Neural cell (in vitro differentiated cells): ENCODE measurements around the gene CASZ1. TPM values are rescaled to one million over a fixed set of nuclear protein-coding genes. Genes with fewer than 3 reads are reported as not detected.

ENCODE experiments used
- H2AFZ ChIP-seq: fragments of 200-600, 300-800 bp; sonication (generic), shearing (Covaris generic); 2 replicates; pipeline ENCODE4 v1.6.0; 2014; ENCODE audit warnings: low read depth, mild to moderate bottlenecking, antibody characterized with exemption, low read length, moderate library complexity
- H3F3A ChIP-seq: fragments of 200-600 bp; shearing (Covaris generic); 2 replicates; pipeline ENCODE4 v1.6.1; 2016; ENCODE audit warnings: mild to moderate bottlenecking, moderate library complexity, mixed read lengths, antibody characterized with exemption, low read length; ENCODE audit not compliant: insufficient read depth, poor library complexity, severe bottlenecking
- H3K27ac ChIP-seq: fragments of 200-600, 300-800 bp; sonication (generic), shearing (Covaris generic); 2 replicates; pipeline ENCODE4 v1.5.1; 2014; ENCODE audit warnings: mild to moderate bottlenecking, low read length, moderate library complexity
- H3K27me3 ChIP-seq: fragments of 300-800, 200-600 bp; sonication (generic), shearing (Covaris generic); 2 replicates; pipeline ENCODE4 v1.6.0; 2014; ENCODE audit warnings: mild to moderate bottlenecking, low read depth, low read length, moderate library complexity; ENCODE audit not compliant: insufficient read depth
- H3K36me3 ChIP-seq: fragments of 300-800, 200-600 bp; sonication (generic), shearing (Covaris generic); 2 replicates; pipeline ENCODE4 v1.5.1; 2014; ENCODE audit warnings: mild to moderate bottlenecking, antibody characterized with exemption, low read length, moderate library complexity; ENCODE audit not compliant: insufficient read depth
- H3K4me2 ChIP-seq: fragments of 300-800, 200-600 bp; sonication (generic), shearing (Covaris generic); 2 replicates; pipeline ENCODE4 v1.6.0; 2014; ENCODE audit warnings: mild to moderate bottlenecking, low read length
- H3K4me3 ChIP-seq: fragments of 300-800, 200-600 bp; sonication (generic), shearing (Covaris generic); 2 replicates; pipeline ENCODE4 v1.5.1; 2014; ENCODE audit warnings: mild to moderate bottlenecking, low read length, moderate library complexity
- H3K79me2 ChIP-seq: fragments of 200-600 bp; shearing (Covaris generic); replicated peaks from 2 replicates; pipeline ENCODE4 v1.6.0; 2014; ENCODE audit warnings: mild to moderate bottlenecking, low read length, moderate library complexity; ENCODE audit not compliant: insufficient read depth
- H3K9ac ChIP-seq: fragments of 300-800, 200-600 bp; sonication (generic), shearing (Covaris generic); 2 replicates; pipeline ENCODE4 v1.6.1; 2016; ENCODE audit warnings: mild to moderate bottlenecking, low read length, mixed read lengths
- H3K9me2 ChIP-seq: fragments of 200-600 bp; shearing (Covaris generic); 2 replicates; pipeline ENCODE4 v1.6.1; 2016; ENCODE audit warnings: mild to moderate bottlenecking, low read length, mixed read lengths; ENCODE audit not compliant: insufficient read depth
- H3K9me3 ChIP-seq: fragments of 200-600, 300-800 bp; sonication (generic), shearing (Covaris generic); 2 replicates; pipeline ENCODE4 v1.6.1; 2016; ENCODE audit warnings: mild to moderate bottlenecking, mixed run types, low read length, moderate library complexity, mixed read lengths
- H4K20me1 ChIP-seq: fragments of 200-600 bp; shearing (Covaris generic); 2 replicates; pipeline ENCODE4 v1.6.1; 2016; ENCODE audit warnings: mild to moderate bottlenecking, mixed run types; ENCODE audit not compliant: insufficient read depth
- CTCF ChIP-seq: fragments of 450-650 bp; IDR thresholded peaks from 2 replicates; pipeline ENCODE4 v1.5.1; 2014; ENCODE audit warnings: antibody characterized with exemption, mild to moderate bottlenecking, moderate library complexity; ENCODE audit not compliant: poor library complexity, severe bottlenecking
- EP300 ChIP-seq: fragments of 450-650 bp; conservative IDR thresholded peaks from 2 replicates; pipeline ENCODE4 v1.6.1; 2014; ENCODE audit warnings: antibody characterized with exemption, mild to moderate bottlenecking, moderate library complexity; ENCODE audit not compliant: poor library complexity, severe bottlenecking
- EZH2 ChIP-seq: fragments of 200-600, 300-800 bp; shearing (Covaris generic), sonication (generic); IDR thresholded peaks from 2 replicates; pipeline ENCODE4 v1.6.1; 2014; ENCODE audit warnings: antibody characterized with exemption, low read length, borderline replicate concordance, mild to moderate bottlenecking; ENCODE audit not compliant: insufficient read depth, poor library complexity, severe bottlenecking
- MXI1 ChIP-seq: fragments of 450-650 bp; conservative IDR thresholded peaks from 2 replicates; pipeline ENCODE4 v1.6.1; 2014; ENCODE audit warnings: antibody characterized with exemption, mild to moderate bottlenecking; ENCODE audit not compliant: poor library complexity, severe bottlenecking
- POLR2AphosphoS5 ChIP-seq: IDR thresholded peaks from 2 replicates; pipeline ENCODE4 v1.6.1; 2012
- RAD21 ChIP-seq: fragments of 450-650 bp; conservative IDR thresholded peaks from 2 replicates; pipeline ENCODE4 v1.6.1; 2014; ENCODE audit warnings: antibody characterized with exemption, mild to moderate bottlenecking, moderate library complexity
- REST ChIP-seq: IDR thresholded peaks from 2 replicates; pipeline ENCODE4 v1.6.1; 2012; ENCODE audit warnings: borderline replicate concordance
- SMC3 ChIP-seq: fragments of 450-650 bp; conservative IDR thresholded peaks from 2 replicates; pipeline ENCODE4 v1.6.1; 2014; ENCODE audit warnings: antibody characterized with exemption, mild to moderate bottlenecking, moderate library complexity; ENCODE audit not compliant: poor library complexity
- TAF1 ChIP-seq: IDR thresholded peaks from 2 replicates; pipeline ENCODE4 v1.6.1; 2012; ENCODE audit warnings: low read depth
- polyA plus RNA-seq: library from polyadenylated mRNA; depleted of rRNA; stranded (reverse); fragments of >200 nt; gene quantifications from 2 replicates; pipeline ENCODE4 v1.2.3, GENCODE V29; 2014

The CASZ1 gene
- polyA plus RNA-seq, 1 donor from 2014 or later, result 0.27 TPM

GRCh38 chr1:10591010-10591409, 205.4 kb downstream of the CASZ1 start:
- TF ChIP-seq TAF1, result no peak
- TF ChIP-seq MXI1, result no peak
- no peak for TF ChIP-seq CTCF
- no peak for TF ChIP-seq EZH2
- TF ChIP-seq SMC3, result no peak
- no peak for TF ChIP-seq EP300
- TF ChIP-seq POLR2AphosphoS5, result no peak
- TF ChIP-seq RAD21, result no peak
- TF ChIP-seq REST, result no peak
- H3K9me3 ChIP-seq, result no peaks in the 10 kb centered on the region
- H2AFZ ChIP-seq, result no peak overlapping the region
- no peak overlapping the region for H3K9ac ChIP-seq
- H4K20me1 ChIP-seq, result no peaks in the 10 kb centered on the region
- no peak overlapping the region for H3K4me3 ChIP-seq
- H3K9me2 ChIP-seq, result no peaks in the 10 kb centered on the region
- H3K27ac ChIP-seq, result no peak overlapping the region
- H3K79me2 ChIP-seq, result no peaks in the 10 kb centered on the region
- no peaks in the 10 kb centered on the region for H3F3A ChIP-seq
- H3K36me3 ChIP-seq, result no peaks in the 10 kb centered on the region
- no peaks in the 10 kb centered on the region for H3K27me3 ChIP-seq
- no peak overlapping the region for H3K4me2 ChIP-seq

GRCh38 chr1:10589074-10589473, 207.4 kb downstream of the CASZ1 start:
- H3K4me3 ChIP-seq, result no peak overlapping the region
- no peak overlapping the region for H3K27ac ChIP-seq
- no peak overlapping the region for H2AFZ ChIP-seq
- no peaks in the 10 kb centered on the region for H3K79me2 ChIP-seq
- no peaks in the 10 kb centered on the region for H4K20me1 ChIP-seq
- TF ChIP-seq RAD21 (no peak), POLR2AphosphoS5 (no peak), REST (no peak), EP300 (no peak), MXI1 (no peak), SMC3 (no peak), EZH2 (no peak), TAF1 (no peak), CTCF (no peak)
- H3K9me2 ChIP-seq, result no peaks in the 10 kb centered on the region
- no peaks in the 10 kb centered on the region for H3K27me3 ChIP-seq
- H3K9ac ChIP-seq, result no peak overlapping the region
- H3K36me3 ChIP-seq, result no peaks in the 10 kb centered on the region
- no peak overlapping the region for H3K4me2 ChIP-seq
- H3F3A ChIP-seq, result no peaks in the 10 kb centered on the region
- no peaks in the 10 kb centered on the region for H3K9me3 ChIP-seq
